Lower leg skin (tissue), 3 donors: ENCODE results near the gene TMPRSS13.

ENCODE experiments used
- POLR2A ChIP-seq, 2 donors: fragments of 450-650 bp; IDR thresholded peaks; one replicate each; pipeline ENCODE4 v1.6.1; 2016 to 2017; ENCODE audit warnings: antibody characterized with exemption in 2 of 2, mild to moderate bottlenecking in 1 of 2, moderate library complexity in 1 of 2
- TF ChIP-seq, protein P1 (sequence below), 3 donors: fragments of 450-650 bp; IDR thresholded peaks; one replicate each; pipeline ENCODE4 v1.5.1; 2016; ENCODE audit warnings: antibody characterized with exemption in 3 of 3, mild to moderate bottlenecking in 3 of 3, moderate library complexity in 2 of 3

DNA sequence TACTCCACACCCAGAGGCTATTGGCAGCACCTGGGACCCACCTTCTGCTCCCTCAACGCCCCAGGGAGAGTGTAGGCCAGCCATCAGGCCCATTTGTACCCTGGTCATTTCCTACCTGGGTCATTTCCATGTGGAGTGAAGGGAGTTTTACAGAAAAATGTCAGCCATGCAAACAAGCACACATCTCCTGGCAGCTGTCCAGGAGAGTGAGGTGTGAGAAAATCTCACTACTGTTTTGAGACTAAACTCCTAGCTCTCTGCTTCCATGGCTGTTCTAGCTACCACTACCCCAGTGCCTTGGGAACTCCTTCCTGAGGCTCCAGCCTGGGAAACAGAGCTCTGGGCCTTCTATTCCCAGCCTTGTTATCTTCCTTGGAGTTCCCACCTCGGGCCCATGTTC is 2.8 kb upstream of the TMPRSS13 start:
- TF ChIP-seq, protein P1, sequence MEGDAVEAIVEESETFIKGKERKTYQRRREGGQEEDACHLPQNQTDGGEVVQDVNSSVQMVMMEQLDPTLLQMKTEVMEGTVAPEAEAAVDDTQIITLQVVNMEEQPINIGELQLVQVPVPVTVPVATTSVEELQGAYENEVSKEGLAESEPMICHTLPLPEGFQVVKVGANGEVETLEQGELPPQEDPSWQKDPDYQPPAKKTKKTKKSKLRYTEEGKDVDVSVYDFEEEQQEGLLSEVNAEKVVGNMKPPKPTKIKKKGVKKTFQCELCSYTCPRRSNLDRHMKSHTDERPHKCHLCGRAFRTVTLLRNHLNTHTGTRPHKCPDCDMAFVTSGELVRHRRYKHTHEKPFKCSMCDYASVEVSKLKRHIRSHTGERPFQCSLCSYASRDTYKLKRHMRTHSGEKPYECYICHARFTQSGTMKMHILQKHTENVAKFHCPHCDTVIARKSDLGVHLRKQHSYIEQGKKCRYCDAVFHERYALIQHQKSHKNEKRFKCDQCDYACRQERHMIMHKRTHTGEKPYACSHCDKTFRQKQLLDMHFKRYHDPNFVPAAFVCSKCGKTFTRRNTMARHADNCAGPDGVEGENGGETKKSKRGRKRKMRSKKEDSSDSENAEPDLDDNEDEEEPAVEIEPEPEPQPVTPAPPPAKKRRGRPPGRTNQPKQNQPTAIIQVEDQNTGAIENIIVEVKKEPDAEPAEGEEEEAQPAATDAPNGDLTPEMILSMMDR (IDR thresholded peaks at IDR 0.05): no peak
- TF ChIP-seq POLR2A (IDR thresholded peaks at IDR 0.05): no peak
